HG02981 (cell line): Measurements from ENCODE around the gene COPS7A.

Experiments
- ATAC-seq: cut with Tn5 transposase; IDR thresholded peaks from one replicate; pipeline ENCODE4 v1.9.1; 2021; ENCODE audit warnings: mild to moderate bottlenecking, moderate library complexity; ENCODE audit not compliant: unreplicated experiment

Gene COPS7A

DNA sequence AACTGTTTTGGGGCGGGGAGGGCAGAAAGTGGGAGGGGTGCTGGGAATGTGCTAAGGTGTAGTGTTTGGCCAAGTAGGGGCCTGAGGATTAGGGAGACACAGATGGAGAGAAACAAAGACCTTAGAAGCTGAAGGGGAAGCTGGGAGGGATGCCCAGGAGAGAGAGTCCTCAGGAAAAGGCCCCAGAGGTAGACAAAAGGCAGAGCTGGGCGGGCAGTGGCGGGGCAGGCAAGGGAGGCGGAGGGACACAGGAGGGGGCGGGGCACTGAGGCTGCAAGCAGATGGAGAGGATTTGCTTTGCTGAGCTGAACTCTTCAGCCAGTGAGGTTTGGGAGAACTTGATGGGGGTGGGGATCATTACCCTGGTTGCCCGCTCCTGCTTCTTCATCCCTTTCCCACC, 45.1 kb downstream of the COPS7A start:
- no peak for ATAC-seq

DNA sequence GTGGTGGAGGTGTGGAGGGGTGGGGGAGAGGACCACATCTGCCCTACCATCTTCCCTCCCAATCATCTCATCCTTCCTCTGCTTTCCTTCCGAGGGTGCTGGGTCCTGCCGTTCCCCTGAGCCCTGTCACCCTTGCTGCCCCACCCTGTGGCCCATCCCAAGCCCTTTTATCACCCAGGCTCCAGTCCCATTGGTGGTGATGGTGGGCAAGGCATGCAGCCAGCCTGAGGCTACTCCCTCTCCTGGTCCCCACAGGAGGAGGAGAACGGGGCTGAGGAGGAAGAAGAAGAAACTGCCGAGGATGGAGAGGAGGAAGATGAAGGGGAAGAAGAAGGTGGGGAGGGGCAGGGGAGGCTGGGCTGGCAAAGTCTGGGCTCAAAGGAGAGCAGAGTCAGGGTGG, 45.8 kb downstream of the COPS7A start:
- no peak for ATAC-seq

DNA sequence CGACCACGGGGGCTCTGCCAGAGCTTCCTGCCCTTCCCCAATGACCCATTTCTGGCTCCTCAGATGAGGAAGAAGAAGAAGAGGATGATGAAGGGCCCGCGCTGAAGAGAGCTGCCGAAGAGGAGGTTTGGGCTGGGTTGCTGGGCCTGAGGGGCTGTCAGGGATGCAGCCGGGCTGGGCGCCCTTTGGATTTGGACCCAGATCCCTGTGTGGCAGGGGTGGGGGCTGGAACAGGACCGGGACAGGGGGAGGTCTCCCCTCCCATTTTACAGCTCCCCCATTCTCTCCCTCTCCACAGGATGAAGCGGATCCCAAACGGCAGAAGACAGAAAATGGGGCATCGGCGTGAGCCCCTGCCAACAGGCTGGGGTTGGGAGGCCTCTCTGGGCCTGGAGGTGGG, 46.2 kb downstream of the COPS7A start:
- no peak for ATAC-seq

DNA sequence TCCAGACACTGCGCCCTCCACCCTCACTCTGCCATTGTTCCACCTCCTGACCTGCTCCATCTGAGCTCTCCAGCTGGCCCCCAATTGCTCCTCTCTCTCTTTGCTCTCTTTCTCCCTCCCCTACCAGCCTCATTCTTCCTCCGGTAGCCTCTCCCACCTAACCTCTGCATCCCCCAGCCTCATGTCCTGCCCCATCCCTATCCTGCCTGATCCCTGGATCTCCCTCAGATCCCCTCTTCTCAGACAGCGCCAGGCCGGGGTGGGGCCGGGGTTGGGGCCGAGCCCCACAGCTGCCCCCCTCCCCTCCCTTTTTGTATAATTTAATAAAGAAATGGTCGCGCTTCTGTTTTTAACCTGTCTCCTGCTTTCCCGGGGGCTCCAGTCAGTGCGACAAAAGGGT, 46.8 kb downstream of the COPS7A start:
- no peak for ATAC-seq

DNA sequence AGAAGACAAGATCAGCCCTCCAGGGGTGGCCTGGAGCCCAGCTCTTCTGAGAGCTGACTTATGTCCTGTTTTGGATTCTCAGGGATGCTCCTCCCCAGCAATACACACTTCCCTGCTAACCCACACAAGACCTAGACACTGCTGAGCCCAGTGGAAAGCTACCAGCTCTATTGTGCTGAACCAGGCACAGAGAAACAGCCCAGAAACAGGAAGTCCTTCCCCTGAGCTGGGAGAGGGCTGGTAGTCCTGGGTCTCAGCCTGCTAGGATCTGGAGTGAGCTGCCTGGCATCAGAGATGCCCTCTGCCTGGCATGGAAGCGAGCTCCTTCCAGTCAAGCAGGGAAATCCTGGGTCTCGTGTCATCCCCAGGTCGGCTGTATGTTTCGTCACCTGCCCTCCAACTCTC, 47.2 kb downstream of the COPS7A start:
- ATAC-seq, result no peak

GRCh38 chr12:6771509-6772330, 47.9 kb downstream of the COPS7A start:
- ATAC-seq, result no peak

GRCh38 chr12:6772331-6772695, 48.5 kb downstream of the COPS7A start, which contains the start of gene LAG3:
Gene LAG3 (plus strand): TSS chr12:6772520. CDS start chr12:6772853, 333 bp downstream.
- ATAC-seq, result no peak

- no peak for ATAC-seq
Measured at GRCh38 chr12:6772726-6773589, 49.1 kb downstream of the COPS7A start.

DNA sequence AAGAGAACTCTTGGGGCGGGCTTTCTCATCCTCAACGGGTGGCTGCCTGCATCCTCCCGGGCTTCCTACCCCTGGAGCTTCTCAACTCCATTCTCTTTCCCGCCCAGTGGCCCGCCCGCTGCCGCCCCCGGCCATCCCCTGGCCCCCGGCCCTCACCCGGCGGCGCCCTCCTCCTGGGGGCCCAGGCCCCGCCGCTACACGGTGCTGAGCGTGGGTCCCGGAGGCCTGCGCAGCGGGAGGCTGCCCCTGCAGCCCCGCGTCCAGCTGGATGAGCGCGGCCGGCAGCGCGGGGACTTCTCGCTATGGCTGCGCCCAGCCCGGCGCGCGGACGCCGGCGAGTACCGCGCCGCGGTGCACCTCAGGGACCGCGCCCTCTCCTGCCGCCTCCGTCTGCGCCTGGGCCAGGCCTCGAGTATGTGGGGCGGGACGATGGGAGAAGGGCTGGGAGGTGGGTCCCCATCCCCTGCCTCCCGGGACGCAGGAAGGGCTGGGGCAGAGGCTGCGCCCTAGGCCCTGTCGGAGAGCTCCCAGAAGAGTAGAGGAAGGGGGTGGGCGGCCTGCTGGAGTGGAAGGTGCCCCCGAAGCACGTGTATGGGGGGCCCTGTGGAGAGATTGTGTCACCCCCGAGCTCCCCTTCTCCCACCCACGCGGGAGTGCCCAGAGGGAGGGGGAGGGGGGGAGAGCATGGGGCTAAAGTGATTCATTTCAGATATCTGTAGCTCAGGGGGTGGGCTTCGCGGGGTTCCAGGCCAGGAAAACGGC, 49.9 kb downstream of the COPS7A start:
- ATAC-seq, result no peak

GRCh38 chr12:6774499-6775062, 50.7 kb downstream of the COPS7A start:
- ATAC-seq, result no peak

DNA sequence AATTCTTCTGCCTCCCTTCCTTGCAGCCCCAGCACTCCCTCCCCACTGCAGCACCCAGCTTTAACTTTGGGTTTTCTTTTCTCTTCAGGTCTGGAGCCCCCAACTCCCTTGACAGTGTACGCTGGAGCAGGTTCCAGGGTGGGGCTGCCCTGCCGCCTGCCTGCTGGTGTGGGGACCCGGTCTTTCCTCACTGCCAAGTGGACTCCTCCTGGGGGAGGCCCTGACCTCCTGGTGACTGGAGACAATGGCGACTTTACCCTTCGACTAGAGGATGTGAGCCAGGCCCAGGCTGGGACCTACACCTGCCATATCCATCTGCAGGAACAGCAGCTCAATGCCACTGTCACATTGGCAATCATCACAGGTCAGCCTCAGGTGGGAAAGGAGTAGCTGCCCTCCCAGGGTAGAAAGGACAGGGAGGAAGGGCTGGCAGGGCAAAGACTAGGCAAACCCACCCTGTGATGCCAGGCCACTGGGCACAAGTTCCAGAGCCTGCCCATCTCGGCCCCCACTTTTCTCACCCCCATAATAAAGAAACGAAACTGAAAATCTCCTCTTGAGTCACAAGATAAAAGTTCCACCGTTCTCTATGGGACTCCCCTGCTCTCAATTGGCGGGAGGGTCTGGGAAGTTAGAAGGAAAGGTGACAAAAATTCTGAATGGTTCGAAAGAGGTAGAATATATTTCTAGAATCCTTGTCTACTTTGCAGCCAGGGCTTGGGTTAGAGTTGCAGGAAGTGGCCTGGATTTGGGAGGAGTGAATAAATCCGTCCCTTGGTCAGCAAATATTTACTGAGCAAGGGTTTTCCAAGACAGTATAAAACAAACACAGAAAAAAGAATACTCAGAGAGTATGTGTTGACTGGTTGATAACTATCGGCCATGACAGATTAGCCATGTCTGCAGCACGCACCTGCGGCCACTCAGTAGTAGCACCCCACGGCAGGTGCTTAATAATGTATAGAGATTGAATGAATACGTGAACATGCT, 51.6 kb downstream of the COPS7A start:
- no peak for ATAC-seq

GRCh38 chr12:6777386-6777785, 53.5 kb downstream of the COPS7A start:
- no peak for ATAC-seq

DNA sequence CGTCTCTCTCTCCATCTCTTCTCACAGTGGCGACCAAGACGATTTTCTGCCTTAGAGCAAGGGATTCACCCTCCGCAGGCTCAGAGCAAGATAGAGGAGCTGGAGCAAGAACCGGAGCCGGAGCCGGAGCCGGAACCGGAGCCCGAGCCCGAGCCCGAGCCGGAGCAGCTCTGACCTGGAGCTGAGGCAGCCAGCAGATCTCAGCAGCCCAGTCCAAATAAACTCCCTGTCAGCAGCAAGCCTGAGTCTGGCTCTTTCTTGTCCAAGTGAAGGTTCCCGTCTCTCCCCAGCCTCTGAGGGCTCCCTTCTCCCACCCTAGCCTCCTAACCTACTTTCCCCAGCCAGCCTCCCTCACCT, 54.3 kb downstream of the COPS7A start:
- no peak for ATAC-seq

GRCh38 chr12:6778574-6779550, 55.0 kb downstream of the COPS7A start:
- peak; percentile 71 for ATAC-seq

GRCh38 chr12:6779708-6780432, 56.0 kb downstream of the COPS7A start:
- ATAC-seq, result no peak

- ATAC-seq, result no peak
Measured at GRCh38 chr12:6780573-6780972, 56.7 kb downstream of the COPS7A start.
